Erythroblast (primary cell): ENCODE measurements around the gene MGLL.
"Not testable (repeated sequence)": the region's sequence is repeated elsewhere in the genome, so short reads cannot be mapped to it uniquely, and the experiment has no call there.

Experiments used
- DNase-seq, 2 experiments: peaks; one replicate each; lab custom pipeline; 2025; lab: John Stamatoyannopoulos, UW
- GATA1 ChIP-seq: IDR thresholded peaks from 2 replicates; pipeline ENCODE4 v1.6.1; 2011; ENCODE audit warnings: low read depth, mild to moderate bottlenecking, control low read depth, low read length, moderate library complexity
- POLR2A ChIP-seq: IDR thresholded peaks from 2 replicates; pipeline ENCODE4 v1.6.1; 2011; ENCODE audit warnings: mild to moderate bottlenecking, low read length

The MGLL gene

GRCh38 chr3:127708837-127709236, 113.5 kb downstream of the MGLL start:
- DNase-seq: no peak
- TF ChIP-seq POLR2A (no peak), GATA1 (no peak)

GRCh38 chr3:127707851-127708411, 114.4 kb downstream of the MGLL start:
- no peak for DNase-seq
- TF ChIP-seq POLR2A: no peak

- TF ChIP-seq GATA1 (no peak), POLR2A (no peak)
- peak in 1 of 2 experiments; percentile 17 for DNase-seq
These were observed 115.4 kb downstream of the MGLL start for GRCh38 chr3:127706785-127707351.

GRCh38 chr3:127706312-127706711, 116.0 kb downstream of the MGLL start:
- DNase-seq: no peak
- TF ChIP-seq GATA1: no peak

GRCh38 chr3:127704840-127705239, 117.5 kb downstream of the MGLL start:
- DNase-seq: not testable (repeated sequence)

- TF ChIP-seq GATA1 (peak; percentile 22), POLR2A (peak; percentile 80)
- DNase-seq: peak; percentile 89 to 93
These were observed 120.2 kb downstream of the MGLL start for GRCh38 chr3:127702151-127702578.

- TF ChIP-seq POLR2A: no peak
- TF ChIP-seq GATA1: no peak
- peak; percentile 60 to 69 for DNase-seq
These were observed 120.9 kb downstream of the MGLL start for GRCh38 chr3:127701280-127701911.

GRCh38 chr3:127700406-127700805, 121.9 kb downstream of the MGLL start:
- TF ChIP-seq GATA1 (no peak), POLR2A (no peak)

GRCh38 chr3:127699416-127700300, 122.7 kb downstream of the MGLL start:
- TF ChIP-seq GATA1 (no peak), POLR2A (no peak)
- DNase-seq: no peak

More at GRCh38 chr3:127700406-127700805, 121.9 kb downstream of the MGLL start:
- DNase-seq: no peak

- no peak for TF ChIP-seq POLR2A
- TF ChIP-seq GATA1: no peak
- no peak for DNase-seq
These were observed 123.5 kb downstream of the MGLL start for GRCh38 chr3:127698691-127699415.

- DNase-seq: no peak
- TF ChIP-seq POLR2A (no peak), GATA1 (no peak)
These were observed 124.0 kb downstream of the MGLL start for GRCh38 chr3:127698286-127698685.

- peak; percentile 81 for DNase-seq
- TF ChIP-seq GATA1 (no peak), POLR2A (no peak)
These were observed 124.6 kb downstream of the MGLL start for GRCh38 chr3:127697551-127698240.

GRCh38 chr3:127694467-127695215, 127.7 kb downstream of the MGLL start:
- no peak for TF ChIP-seq POLR2A
- DNase-seq: peak; percentile 25 to 35
